ENCODE data around the gene ANGPTL2. TPM values are rescaled to one million over a fixed set of nuclear protein-coding genes. Genes with fewer than 3 reads are reported as not detected.

The ANGPTL2 gene
- polyA plus RNA-seq, 3 donors: 8.7 to 11.4 (median 10.8) TPM

DNA sequence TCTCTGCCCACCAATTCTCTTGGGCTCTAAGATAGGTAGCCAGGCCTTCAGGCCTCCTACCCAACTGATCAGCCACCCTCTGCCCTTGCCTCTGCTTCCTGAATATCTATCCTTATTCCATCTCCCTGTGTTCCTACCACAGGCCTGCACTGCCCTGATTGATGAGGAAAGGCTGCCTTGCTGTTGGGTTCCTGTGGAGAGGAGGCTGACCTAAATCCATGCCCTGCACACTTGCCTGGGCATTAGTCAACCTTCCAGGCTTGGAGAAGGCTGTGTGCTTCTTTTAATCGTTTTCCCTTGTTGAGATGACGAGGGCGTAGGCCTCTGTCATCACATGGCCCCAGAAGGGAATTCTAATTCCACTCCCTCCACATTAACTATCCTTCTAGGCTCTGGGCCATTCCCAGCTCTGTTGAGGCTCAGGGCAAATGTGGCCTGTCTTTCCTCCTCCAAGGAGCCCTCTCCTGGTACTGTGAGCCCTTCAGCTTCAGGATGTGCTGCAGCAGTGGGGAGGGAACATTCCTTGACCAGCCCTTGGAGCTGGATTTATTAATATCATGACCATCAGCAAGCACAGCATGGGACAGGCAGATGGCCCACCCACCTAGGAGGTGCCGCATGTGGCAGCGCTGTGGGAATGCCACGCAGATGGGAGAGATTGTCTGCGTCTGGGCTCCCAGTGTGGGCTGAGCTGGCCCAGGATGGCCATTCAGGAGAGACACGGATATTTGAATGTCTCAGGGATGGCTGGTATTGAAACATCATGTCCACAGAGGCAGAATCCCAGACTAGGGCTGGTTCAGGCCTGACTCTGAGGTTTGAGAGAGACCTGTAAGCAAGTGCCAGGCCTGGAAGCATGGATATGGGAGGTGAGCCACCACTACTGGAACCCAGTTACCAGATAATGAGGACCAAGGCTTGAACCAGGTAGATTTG, 40.9 kb downstream of the ANGPTL2 start:
- no peak for DNase-seq (ENCODE audit: low read depth in 3 of 3, low spot score in 2 of 3)

DNA sequence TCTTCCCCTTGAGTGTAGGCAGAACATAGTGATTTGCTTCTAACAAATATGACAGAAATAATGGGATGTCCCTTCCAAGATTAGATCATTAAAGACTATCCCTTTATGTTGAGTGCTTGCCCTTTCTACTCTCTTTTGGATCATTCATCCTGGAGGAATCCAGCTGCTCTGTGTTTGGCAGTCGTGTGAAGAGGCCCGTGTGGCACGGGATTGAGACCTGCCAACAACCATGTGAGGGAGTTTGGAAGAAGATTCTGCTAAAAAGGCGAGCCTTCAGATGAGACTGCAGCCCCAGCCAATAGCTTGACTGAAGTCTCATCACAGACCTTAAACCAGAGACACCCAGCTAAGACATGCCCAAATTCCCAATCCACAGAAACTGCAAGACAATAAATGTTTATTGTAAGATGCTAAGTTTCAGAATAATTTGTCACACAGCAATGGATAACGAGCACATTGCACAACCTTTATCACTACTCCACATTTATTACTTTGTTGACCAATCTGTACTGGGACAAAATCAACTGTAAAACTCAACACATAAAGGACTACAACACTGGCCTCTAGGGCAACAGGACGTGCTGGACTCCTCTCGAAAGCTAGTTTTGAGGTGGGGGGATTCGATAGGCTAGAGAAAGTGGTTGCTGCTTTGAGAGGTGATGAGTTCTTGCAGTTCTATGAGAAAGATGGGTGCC, 42.8 kb downstream of the ANGPTL2 start:
- no peak for DNase-seq (ENCODE audit: low read depth in 3 of 3, low spot score in 2 of 3)

DNA sequence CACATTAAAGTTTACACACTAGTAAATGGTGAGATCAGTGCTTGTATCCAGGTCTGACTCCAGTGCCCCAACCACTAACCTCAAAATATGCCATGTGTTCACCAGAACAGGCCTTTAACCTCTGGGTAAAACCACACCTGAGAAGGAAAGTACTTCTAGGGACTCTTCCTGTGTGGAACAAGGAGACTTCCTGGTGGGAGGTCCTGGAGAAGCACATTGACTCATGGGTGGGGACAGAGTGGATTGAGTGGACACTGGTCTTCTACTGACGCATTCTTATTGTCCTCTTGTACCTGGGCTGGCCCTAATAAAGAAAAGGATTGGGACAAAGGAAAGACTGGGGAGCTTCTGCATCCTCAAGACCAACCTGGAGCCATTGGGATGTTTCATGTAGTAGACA, 43.4 kb downstream of the ANGPTL2 start:
- no peak for DNase-seq (ENCODE audit: low read depth in 3 of 3, low spot score in 2 of 3)

DNA sequence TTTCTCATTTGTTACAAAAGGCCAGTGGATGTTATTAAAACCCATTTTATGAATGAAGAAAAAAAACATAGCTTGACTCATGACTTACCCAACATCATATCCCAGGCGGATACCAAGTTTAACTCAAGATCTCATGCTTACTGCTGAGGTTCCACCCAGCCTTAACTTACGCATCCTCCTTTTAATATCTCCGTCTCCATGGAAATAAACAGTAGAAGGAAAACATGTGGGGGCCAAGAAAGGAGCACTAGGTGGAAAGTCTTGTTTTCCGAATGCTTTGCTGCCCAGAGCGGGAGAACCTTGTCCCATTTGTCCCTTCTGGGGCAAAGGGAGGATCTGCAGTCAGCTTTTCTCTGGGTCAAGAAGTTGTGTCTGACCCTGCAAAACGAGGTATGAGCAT, 44.1 kb downstream of the ANGPTL2 start:
- DNase-seq (ENCODE audit: low read depth in 3 of 3, low spot score in 2 of 3): no peak

DNA sequence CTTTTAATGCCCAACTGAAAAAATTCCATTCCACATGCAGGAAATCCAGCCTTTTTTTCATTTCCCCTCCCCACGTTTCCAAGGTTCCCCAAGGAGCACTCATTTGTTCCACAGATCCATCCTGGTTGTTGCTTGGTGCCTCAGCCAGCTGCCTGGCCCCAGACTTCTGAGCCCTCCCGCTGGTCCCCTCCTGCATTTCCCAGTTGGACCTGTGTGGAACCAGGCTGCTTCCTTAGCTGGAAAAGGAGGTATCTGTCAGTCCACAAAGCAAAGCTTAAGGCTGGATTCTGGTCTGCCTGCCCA, 44.8 kb downstream of the ANGPTL2 start:
- no peak for DNase-seq (ENCODE audit: low read depth in 3 of 3, low spot score in 2 of 3)

DNA sequence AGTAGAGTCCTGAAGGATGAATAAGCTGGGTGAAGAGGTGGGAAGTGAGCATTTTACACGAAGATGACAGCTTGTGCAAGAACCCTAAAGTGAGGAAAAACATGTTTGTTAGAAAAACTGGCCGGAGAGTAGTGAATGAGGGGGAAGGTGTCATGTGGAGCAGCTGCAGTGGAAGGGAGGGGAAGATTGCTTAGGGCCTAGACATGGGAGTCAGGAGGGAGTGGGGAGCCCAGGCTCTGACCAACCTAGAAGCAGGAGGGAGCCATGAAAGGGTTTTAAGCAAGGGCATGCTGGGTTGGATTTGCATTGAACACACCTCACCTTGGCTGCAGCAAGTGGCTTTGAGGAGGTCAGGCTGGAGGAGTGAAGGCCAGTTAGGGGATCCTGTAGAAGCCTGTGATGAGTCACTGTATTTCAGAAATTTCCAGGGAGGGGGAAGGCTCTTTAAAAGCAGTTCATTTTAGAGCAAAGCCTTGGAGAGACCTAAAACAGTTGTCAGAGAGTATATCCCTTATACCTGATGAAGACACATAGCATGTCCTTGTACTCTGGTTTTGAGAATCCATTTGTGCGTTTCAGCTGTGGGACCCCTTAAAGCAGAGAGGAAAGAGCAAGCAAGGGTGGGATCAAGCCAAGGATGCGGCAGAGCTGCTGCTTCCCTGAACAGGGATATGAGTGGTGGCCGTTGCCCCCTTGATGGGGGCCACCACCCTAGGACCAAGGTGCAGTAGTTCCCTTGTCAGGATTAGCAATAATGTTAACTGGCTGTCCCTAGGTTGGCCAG, 45.4 kb downstream of the ANGPTL2 start:
- no peak for DNase-seq (ENCODE audit: low read depth in 3 of 3, low spot score in 2 of 3)

DNA sequence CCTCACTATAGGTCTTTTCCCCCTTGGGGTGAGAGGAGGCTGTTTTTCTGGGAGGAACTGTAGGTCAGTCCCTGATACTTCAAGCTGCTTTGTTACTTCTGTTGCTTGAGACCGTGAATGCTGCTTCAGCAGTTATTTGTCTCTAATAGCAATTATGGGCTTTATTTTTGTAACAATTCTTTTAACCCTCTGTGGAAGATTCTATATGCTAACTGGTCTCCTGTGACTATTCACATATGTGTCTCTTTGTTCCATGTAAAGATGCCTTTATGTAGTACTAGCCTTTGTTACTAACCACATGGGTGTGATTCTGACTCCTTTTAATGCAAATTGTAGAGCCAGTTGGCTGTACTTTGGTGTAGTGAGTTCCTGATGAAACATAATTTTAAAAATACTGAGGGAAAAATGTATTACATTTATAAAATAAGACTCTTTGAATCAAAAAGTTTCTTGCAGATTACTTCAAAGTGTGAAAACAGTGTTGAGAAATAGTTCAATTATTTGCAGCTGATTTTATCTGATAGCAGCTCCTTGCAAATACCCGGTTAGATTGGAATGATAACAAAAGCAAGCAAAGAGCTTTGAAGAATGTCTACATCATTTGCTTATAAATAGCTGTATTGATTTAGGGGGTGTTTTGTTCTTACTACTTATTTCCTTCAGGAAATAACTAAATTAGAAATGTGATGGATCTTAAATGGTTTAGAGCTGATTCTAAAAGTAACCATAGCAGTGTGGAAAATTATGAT, 46.6 kb downstream of the ANGPTL2 start:
- DNase-seq (ENCODE audit: low read depth in 3 of 3, low spot score in 2 of 3): no peak

DNA sequence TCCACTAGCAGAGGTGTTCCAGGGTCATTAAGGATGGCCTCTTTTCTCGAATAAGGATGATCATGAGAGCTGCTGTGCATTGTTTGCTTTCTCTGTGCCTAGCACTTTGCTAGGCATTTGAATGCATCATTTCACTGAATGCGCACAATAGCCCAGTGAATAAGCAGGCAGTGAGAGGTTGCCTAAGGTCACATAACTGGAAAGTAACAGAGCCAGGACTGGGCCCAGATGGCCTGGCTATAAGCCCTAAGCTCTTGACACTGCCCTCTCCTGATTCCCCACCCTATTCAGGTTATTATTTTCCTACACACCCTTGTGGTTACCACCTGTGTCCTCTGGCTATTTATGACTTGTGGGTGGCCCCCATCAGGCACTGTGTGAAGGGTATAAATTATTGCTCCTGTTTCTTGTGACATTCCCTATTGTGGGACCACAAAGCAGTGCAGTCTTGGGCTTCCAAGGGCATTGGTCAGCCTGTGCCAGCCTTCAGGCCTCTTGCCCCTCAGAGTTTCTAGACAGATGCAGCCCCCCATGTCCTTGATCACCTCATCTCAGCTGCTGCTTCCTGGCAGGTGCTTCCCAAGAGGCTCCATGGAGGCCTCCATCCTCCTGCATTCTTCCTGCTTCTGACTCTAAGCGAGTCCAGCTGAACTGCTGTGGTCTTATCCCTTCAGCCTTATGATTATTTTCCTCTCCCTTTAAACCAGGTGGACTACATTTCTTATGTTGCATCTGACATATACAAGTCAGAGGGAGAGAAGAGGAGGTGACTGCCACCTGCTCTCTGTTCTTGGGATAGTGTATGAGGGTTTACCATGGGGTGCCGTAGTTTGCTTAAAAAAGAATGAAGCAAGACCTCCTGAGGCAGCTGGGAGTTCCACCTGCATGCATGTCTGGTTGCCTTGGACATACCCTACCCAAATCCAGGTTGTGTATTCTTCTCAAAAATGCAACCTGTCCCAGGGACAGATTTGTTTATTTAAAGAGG, 47.6 kb downstream of the ANGPTL2 start:
- no peak for DNase-seq (ENCODE audit: low read depth in 3 of 3, low spot score in 2 of 3)

DNA sequence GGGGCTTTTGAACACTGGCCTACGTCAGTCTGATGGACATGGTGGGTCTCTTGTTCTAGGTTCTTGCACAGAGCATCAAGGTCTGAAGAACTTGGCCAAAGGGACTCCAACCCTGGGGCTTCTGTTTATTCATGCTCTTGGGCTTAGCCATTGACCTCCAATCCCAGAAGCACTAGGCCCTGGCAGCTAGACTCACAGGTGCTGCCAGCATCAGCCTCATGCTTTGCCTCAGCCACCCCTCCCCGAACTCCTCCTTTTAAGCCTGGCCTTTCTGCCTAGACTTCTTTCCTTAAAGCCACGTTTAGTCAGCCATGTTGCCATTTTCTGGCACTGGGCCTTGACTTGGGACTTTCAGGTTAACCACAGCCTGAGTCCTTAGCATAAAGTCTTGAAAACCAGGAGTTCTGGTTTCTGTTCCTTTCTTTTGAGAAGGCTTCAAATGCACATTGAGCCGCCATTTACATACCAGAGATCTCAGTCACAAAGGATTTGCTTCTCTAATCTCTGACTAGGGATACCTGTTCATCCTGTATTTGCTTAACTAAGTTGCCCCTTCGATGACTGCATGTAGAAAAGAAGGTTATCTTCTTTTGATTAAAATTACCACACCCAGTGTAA, 54.7 kb downstream of the ANGPTL2 start:
- DNase-seq (ENCODE audit: low read depth in 3 of 3, low spot score in 2 of 3): no peak

DNA sequence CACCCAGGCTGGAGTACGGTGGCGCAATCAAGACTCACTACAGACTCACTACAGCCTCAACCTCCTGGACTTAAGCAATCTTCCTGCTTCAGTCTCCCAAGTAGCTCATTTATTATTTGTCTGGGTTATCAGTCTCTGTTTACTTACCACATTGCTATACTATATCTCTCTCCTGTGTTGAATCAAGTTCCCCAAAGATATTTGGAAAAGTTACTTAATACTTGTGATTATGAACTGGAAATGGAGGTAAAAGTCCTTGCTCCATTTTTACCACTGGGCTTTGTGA, 55.6 kb downstream of the ANGPTL2 start:
- no peak for DNase-seq (ENCODE audit: low read depth in 3 of 3, low spot score in 2 of 3)

DNA sequence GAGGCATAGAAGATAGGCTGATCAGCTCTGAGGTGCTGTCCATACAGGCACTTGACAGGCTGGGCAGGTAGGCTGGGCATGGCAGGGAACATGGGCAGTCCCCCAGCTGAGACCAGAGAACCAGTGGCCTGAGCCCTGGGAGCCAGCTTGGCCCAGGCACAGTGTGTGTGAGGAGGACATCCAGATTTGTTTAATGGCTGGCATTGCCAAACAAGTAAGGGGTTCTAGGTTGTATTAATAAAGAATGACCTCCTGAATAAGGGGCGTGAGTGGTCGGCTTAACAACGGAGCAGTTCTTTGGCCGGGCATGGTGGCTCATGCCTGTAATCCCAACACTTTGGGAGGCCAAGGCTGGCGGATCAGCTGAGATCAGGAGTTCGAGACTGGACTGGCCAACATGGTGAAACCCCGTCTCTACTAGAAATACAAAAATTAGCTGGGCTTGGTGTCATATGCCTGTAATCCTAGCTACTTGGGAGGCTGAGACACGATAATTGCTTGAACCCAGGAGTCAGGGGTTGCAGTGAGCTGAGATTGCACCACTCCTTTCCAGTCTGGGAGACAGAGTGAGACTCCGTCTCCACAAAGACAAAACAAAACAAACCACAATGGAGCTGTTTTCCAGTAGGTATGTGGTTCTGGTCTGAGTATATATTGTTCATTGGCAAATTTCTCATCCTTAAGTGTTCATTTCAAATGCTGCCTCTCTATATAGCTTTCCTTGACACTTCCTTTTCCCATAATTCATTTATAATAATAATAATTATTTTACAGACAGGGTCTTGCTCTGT, 56.2 kb downstream of the ANGPTL2 start:
- DNase-seq (ENCODE audit: low read depth in 3 of 3, low spot score in 2 of 3): no peak

DNA sequence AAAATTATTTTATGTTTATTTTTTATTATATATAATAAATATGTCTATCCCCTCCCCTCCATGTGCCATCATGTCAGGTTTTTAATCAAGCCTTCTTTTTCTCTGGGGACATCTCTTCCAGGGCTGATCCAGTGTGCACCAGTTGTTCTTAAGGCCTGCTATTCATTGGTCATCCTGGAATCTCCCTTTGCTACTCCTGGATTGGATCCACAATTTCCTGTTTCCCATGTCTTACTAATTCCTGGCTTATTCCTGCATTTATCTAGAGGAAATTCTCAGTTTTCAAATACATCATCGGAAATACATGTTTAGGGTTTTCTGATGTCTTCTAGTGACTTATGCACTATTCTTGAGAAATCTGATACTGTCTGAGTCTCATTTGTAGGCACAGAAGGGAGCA, 56.8 kb downstream of the ANGPTL2 start:
- DNase-seq (ENCODE audit: low read depth in 3 of 3, low spot score in 2 of 3): no peak

DNA sequence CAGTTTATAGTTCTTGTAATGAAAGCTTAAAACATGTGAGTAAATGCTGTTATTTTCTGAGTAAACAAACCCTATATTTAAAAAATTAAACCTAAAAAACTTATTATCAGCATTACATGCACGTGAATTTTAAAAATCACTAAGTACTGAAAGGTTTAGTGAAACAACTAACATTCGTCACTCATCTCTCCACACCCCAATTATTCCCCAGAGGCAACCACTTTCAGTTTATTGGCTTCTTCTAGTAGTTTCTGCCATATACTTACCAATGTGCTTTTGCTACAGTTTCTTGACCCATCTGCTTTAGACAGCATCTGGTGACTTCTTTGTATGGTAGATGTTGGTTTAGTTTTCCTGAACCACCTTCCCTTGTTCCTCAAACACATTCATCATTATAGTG, 58.1 kb downstream of the ANGPTL2 start:
- DNase-seq (ENCODE audit: low read depth in 3 of 3, low spot score in 2 of 3): no peak

DNA sequence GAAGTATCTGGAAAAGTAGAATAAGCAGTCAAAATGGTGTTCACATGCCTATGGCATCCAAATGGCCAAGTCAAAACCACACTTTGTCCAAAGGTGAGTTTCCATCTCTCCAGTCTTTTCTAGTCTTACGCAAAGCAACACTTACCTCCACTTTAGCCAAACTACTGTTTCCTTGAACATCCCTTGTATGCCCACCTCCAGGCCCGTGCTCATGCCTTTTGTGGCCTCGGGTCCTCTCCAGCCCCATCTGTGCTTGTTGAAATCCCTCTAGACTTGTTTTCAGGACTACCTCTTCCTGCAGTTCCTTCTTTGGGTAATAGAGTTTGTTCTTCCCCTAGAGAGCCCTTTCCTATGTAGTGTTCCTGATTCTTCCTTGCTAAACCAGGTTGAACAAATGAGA, 61.0 kb downstream of the ANGPTL2 start:
- no peak for DNase-seq (ENCODE audit: low read depth in 3 of 3, low spot score in 2 of 3)

DNA sequence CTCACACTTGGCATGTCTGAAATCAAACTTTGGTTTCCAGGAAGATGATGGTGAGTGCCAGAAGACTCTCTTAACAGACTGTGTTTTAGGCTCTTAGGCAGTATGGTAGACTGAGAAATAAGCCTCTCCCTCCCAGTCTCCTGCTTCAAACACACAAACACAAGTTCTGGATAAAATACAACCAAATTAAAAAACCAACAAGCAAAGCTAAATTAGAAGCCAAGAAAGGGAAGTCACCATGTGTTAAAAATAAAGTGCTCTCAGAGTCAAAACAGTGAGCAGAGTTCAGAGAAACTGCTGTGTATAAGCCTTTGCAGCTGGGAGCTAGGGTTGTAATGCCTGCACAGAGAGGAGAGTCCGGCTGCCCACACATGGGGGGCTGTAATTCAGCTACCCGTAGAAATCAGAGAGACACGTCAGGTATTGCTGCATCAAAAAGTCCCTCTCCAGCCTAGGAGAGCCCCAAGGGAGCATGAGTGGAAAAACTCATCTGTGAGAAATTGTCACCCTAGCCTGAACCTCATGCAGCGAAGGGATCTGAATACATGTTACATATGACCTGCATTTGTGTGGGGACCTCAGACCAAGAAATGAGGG, 62.6 kb downstream of the ANGPTL2 start:
- DNase-seq (ENCODE audit: low read depth in 3 of 3, low spot score in 2 of 3): no peak

DNA sequence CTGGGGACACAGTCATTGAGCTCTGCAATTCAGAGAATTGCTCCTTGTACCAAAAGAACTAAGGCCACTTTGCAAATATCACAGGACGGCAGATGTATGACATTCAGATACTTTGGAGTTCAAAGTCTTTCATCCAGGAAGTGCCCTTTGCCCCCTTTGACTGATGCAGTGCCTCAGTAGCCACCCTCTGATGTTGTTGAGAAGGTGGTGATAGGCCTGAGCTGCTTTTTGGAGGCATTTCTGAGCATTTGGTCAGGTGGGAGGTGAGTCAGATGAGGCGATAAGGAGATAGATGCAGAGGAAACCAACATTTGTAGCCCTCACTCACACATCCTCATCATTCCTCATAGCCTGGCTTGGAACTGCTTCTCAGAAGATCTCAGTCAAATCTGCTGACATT, 63.4 kb downstream of the ANGPTL2 start:
- no peak for DNase-seq (ENCODE audit: low read depth in 3 of 3, low spot score in 2 of 3)

DNA sequence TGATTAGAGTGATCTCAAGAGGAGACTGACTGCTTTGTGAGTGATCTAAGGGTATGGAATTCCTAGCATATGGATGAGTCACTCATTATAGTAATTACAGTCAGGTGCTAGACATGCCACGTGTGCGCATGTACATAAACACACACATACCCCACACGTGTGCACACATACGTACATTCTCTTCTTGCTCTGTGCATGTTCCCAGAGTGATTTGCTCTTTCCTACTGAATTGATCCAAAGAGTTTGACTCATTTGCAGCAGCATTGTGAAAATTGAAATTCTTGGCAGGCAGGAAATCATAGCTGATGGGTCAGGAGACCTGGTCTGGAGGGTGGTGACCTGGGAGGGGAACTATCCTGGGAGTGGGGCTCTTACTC, 63.8 kb downstream of the ANGPTL2 start:
- no peak for DNase-seq (ENCODE audit: low read depth in 3 of 3, low spot score in 2 of 3)

DNA sequence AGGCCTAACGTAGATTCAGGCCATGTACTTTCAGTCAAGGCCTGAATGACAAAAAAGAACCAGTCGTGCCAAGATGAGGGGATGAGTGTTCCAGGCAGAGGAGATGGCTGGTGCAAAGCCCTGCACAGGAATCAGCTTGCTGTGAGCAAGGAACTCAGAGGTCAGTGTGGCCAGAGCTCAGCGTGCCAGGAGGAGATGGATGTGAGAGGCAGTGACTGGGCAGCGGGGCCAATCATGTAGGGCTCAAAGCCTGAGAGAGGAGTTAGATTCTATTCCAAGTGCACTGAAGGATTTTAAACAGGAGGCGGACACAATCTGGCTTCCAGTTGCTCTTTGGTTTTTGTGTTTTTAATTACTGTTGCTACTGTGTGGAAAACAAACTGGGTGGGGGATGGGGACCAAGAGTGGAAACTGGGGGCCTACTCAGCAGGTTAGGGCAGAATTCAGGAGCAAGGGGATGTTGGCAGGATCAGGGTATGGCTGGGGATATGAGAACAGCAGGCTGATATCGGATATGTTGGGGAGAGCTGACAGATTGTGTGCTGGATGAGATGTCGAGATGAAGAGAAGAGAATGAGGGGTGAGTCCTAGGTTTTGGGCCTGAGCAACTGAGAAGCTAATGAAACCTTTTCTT, 64.3 kb downstream of the ANGPTL2 start:
- DNase-seq (ENCODE audit: low read depth in 3 of 3, low spot score in 2 of 3): no peak

Measured in right renal cortex interstitium (tissue), 3 donors.